Hepatocyte (in vitro differentiated cells): ENCODE data around the gene TSR3. TPM values are rescaled to one million over a fixed set of nuclear protein-coding genes. Genes with fewer than 3 reads are reported as not detected.
A peak's percentile ranks its signal among the peaks of the same experiment; 100 is the strongest.

Source experiments
- DNase-seq: peaks from one replicate; pipeline ENCODE4 v3.0.0-alpha.2; 2016; ENCODE audit warnings: low spot score
- H2AFZ ChIP-seq: fragments of 200-600 bp; sonication (generic); 2 replicates; pipeline ENCODE4 v1.6.0; 2016; ENCODE audit warnings: antibody characterized with exemption, mild to moderate bottlenecking
- H3K27ac ChIP-seq: fragments of 200-600 bp; sonication (generic); 2 replicates; pipeline ENCODE4 v1.5.1; 2016; ENCODE audit warnings: mild to moderate bottlenecking
- H3K27me3 ChIP-seq: fragments of 200-600 bp; sonication (generic); 2 replicates; pipeline ENCODE4 v1.6.1; 2016
- H3K36me3 ChIP-seq: fragments of 200-600 bp; sonication (generic); replicated peaks from 2 replicates; pipeline ENCODE4 v1.5.1; 2016; ENCODE audit warnings: low read depth; ENCODE audit not compliant: insufficient read depth
- H3K4me1 ChIP-seq: fragments of 200-600 bp; sonication (generic); 2 replicates; pipeline ENCODE4 v1.5.1; 2016; ENCODE audit warnings: mild to moderate bottlenecking, moderate library complexity; ENCODE audit not compliant: insufficient read depth
- H3K4me2 ChIP-seq: fragments of 200-600 bp; sonication (generic); 2 replicates; pipeline ENCODE4 v1.6.0; 2016
- H3K4me3 ChIP-seq: fragments of 200-600 bp; sonication (generic); 2 replicates; pipeline ENCODE4 v1.5.1; 2016; ENCODE audit warnings: mild to moderate bottlenecking
- H3K79me2 ChIP-seq: fragments of 200-600 bp; sonication (generic); 2 replicates; pipeline ENCODE4 v1.6.0; 2017; ENCODE audit warnings: mild to moderate bottlenecking
- H3K9me2 ChIP-seq: fragments of 200-600 bp; sonication (generic); replicated peaks from 2 replicates; pipeline ENCODE4 v1.6.0; 2017; ENCODE audit warnings: mild to moderate bottlenecking; ENCODE audit not compliant: insufficient read depth
- H3K9me3 ChIP-seq: fragments of 200-600 bp; sonication (generic); 2 replicates; pipeline ENCODE4 v1.5.1; 2016; ENCODE audit warnings: low read depth, mild to moderate bottlenecking
- H4K20me1 ChIP-seq: fragments of 200-600 bp; sonication (generic); 2 replicates; pipeline ENCODE4 v1.6.0; 2016; ENCODE audit warnings: mild to moderate bottlenecking; ENCODE audit not compliant: insufficient read depth, poor library complexity, severe bottlenecking
- CTCF ChIP-seq: fragments of 200-600 bp; sonication (generic); IDR thresholded peaks from 2 replicates; pipeline ENCODE4 v1.5.1; 2016; ENCODE audit warnings: antibody characterized with exemption, mild to moderate bottlenecking; ENCODE audit not compliant: poor library complexity
- EZH2 ChIP-seq: fragments of 200-600 bp; sonication (generic); IDR thresholded peaks from 2 replicates; pipeline ENCODE4 v1.6.1; 2016; ENCODE audit warnings: antibody characterized with exemption, mild to moderate bottlenecking, borderline replicate concordance
- EZH2phosphoT487 ChIP-seq: fragments of 200-600 bp; sonication (generic); IDR thresholded peaks from one replicate; pipeline ENCODE4 v1.6.1; 2018; ENCODE audit warnings: antibody characterized with exemption, mild to moderate bottlenecking, low read depth, moderate library complexity; ENCODE audit not compliant: unreplicated experiment, severe bottlenecking
- WGBS: methylation state at CpG from one replicate; pipeline ENCODE4 v1.1.6; 2016; ENCODE audit warnings: low lambda C conversion rate; ENCODE audit errors: missing lambda C conversion rate; 5-methylcytosine and 5-hydroxymethylcytosine counted together
- polyA plus RNA-seq: library from polyadenylated mRNA; unstranded; fragments of >200 nt; fragmentation: Nextera tagmentation; extraction: Ambion mirVana; gene quantifications from 2 replicates; pipeline ENCODE4 v1.2.1, GENCODE V29; 2016
- total RNA-seq: library from RNA; depleted of rRNA; stranded (reverse); fragments of >200 nt; gene quantifications from 2 replicates; pipeline ENCODE4 v1.2.3, GENCODE V29; 2014

TSR3 gene
- total and polyA plus RNA-seq, 2 experiments from 2014 or later: 73.0 to 137 TPM

GRCh38 chr16:1381612-1382406 is 30.1 kb upstream of the TSR3 start:
- H2AFZ ChIP-seq: no peak overlapping the region
- peaks cover 20% of the 10 kb centered on the region for H4K20me1 ChIP-seq
- no peaks in the 10 kb centered on the region for H3K36me3 ChIP-seq
- peaks cover 7% of the 10 kb centered on the region for H3K4me1 ChIP-seq
- 99% methylated on average over 9 of the region's 9 CpGs for WGBS
- no peak for TF ChIP-seq EZH2
- no peak for TF ChIP-seq EZH2phosphoT487
- TF ChIP-seq CTCF: no peak
- H3K4me3 ChIP-seq: no peak overlapping the region
- DNase-seq: no peak
- H3K9me3 ChIP-seq: no peaks in the 10 kb centered on the region
- no peak overlapping the region for H3K4me2 ChIP-seq
- no peaks in the 10 kb centered on the region for H3K27me3 ChIP-seq
- no peaks in the 10 kb centered on the region for H3K79me2 ChIP-seq
- no peak overlapping the region for H3K27ac ChIP-seq
- no peaks in the 10 kb centered on the region for H3K9me2 ChIP-seq

DNA sequence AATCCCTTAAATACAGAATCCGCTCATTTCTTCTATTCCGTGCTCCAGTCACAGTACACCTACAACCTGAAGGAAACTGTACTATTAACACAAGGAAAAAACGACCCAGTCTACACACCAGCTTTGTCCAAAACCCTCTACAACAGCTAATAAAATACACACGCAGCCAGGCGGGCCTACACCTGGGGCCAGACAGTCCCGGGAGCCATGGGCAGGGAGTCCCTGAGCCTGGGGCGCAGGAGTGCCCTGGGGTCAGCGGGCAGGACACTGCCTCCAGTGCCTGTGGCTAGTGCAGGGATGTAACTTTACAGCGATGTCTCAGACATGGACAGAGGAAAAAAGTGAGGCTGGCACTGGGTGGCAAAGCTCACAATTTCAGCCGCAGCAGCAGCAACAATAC is 28.5 kb upstream of the TSR3 start:
- Histone ChIP-seq H3K36me3 (no peaks in the 10 kb centered on the region), H3K4me3 (peak overlapping the region; percentile 64), H3K9me2 (no peaks in the 10 kb centered on the region), H3K27me3 (no peaks in the 10 kb centered on the region), H3K4me1 (peaks cover 7% of the 10 kb centered on the region), H3K9me3 (no peaks in the 10 kb centered on the region), H2AFZ (peak overlapping the region; percentile 40), H3K4me2 (peak overlapping the region; percentile 100), H3K79me2 (no peaks in the 10 kb centered on the region), H4K20me1 (peaks cover 20% of the 10 kb centered on the region), H3K27ac (no peak overlapping the region)
- DNase-seq: no peak
- TF ChIP-seq CTCF: no peak
- TF ChIP-seq EZH2phosphoT487: no peak
- TF ChIP-seq EZH2: no peak
- 76% methylated on average over 10 of the region's 10 CpGs for WGBS

- Histone ChIP-seq H2AFZ (peak overlapping the region; percentile 40), H3K27ac (peak overlapping the region; percentile 72), H3K27me3 (no peaks in the 10 kb centered on the region), H3K4me2 (peak overlapping the region; percentile 100), H3K36me3 (no peaks in the 10 kb centered on the region), H3K4me3 (peak overlapping the region; percentile 64), H3K4me1 (peaks cover 7% of the 10 kb centered on the region), H3K9me3 (no peaks in the 10 kb centered on the region), H3K79me2 (no peaks in the 10 kb centered on the region), H4K20me1 (peaks cover 20% of the 10 kb centered on the region), H3K9me2 (no peaks in the 10 kb centered on the region)
- 1% methylated on average over 50 of the region's 95 CpGs for WGBS
- peak; percentile 91 for DNase-seq
- TF ChIP-seq EZH2phosphoT487 (no peak), EZH2 (no peak), CTCF (peak; percentile 11)
Measured at GRCh38 chr16:1379304-1380076, 27.8 kb upstream of the TSR3 start.
